SK-N-SH (cell line): ENCODE measurements around the gene PROK2. TPM values are rescaled to one million over a fixed set of nuclear protein-coding genes. Genes with fewer than 3 reads are reported as not detected.

ENCODE experiments used
- CTCF ChIA-PET: fragments of 300-600, 350-600 bp; formaldehyde crosslinking; extraction: SDS; loops from one replicate; lab custom pipeline; 2021; lab: Yijun Ruan, JAX
- POLR2A ChIA-PET: fragments of 350-600 bp; sonication (Branson Sonifier 250); formaldehyde crosslinking; extraction: SDS; loops from one replicate; lab custom pipeline; 2020; ENCODE audit warnings: antibody characterized with exemption, inconsistent platforms; lab: Yijun Ruan, JAX
- DNase-seq: peaks from one replicate; pipeline ENCODE4 v3.0.0; 2012
- H2AFZ ChIP-seq: fragments of 200-600 bp; sonication (generic); 2 replicates; pipeline ENCODE4 v1.8.1; 2016; ENCODE audit warnings: antibody characterized with exemption, mild to moderate bottlenecking, low read depth
- H3F3A ChIP-seq: fragments of 200-600 bp; sonication (generic); replicated peaks from 2 replicates; pipeline ENCODE3; 2016; ENCODE audit warnings: antibody characterized with exemption, mild to moderate bottlenecking; ENCODE audit not compliant: insufficient read depth
- H3K27ac ChIP-seq, 2 experiments: fragments of 200-500 bp in 1 of 2; fragments of 200-600 bp in 1 of 2; sonication (Bioruptor generic) in 1 of 2; sonication (generic), shearing (Covaris generic) in 1 of 2; 2 replicates each; pipeline versions ENCODE4 v1.5.1 to v1.6.1; 2014 to 2016; ENCODE audit warnings: low read depth in 2 of 2, inconsistent platforms in 1 of 2, low read length in 1 of 2, mild to moderate bottlenecking in 1 of 2, mixed read lengths in 1 of 2
- H3K27me3 ChIP-seq: fragments of 200-600 bp; sonication (generic), shearing (Covaris generic); 2 replicates; pipeline ENCODE4 v1.6.1; 2016; ENCODE audit warnings: mixed run types; ENCODE audit not compliant: insufficient read depth
- H3K36me3 ChIP-seq, 2 experiments: fragments of 200-500 bp in 1 of 2; fragments of 200-600 bp in 1 of 2; sonication (Bioruptor generic) in 1 of 2; sonication (generic) in 1 of 2; replicated peaks in 1 of 2; 2 replicates each; pipeline versions ENCODE3 to v1.5.1; 2014 to 2016; ENCODE audit warnings: low read length in 1 of 2, mild to moderate bottlenecking in 1 of 2; ENCODE audit not compliant: insufficient read depth in 2 of 2, control insufficient read depth in 1 of 2
- H3K4me1 ChIP-seq, 2 experiments: fragments of 200-500 bp in 1 of 2; fragments of 200-600 bp in 1 of 2; sonication (Bioruptor generic) in 1 of 2; sonication (generic), shearing (Covaris generic) in 1 of 2; 2 replicates each; pipeline versions ENCODE4 v1.5.1 to v1.6.1; 2014 to 2016; ENCODE audit warnings: low read depth in 1 of 2, low read length in 1 of 2, mixed run types in 1 of 2; ENCODE audit not compliant: insufficient read depth in 2 of 2, control insufficient read depth in 1 of 2
- H3K4me2 ChIP-seq: fragments of 200-600 bp; sonication (generic), shearing (Covaris generic); 2 replicates; pipeline ENCODE4 v1.6.1; 2017; ENCODE audit warnings: mixed run types
- H3K4me3 ChIP-seq, 2 experiments: fragments of 200-500 bp in 1 of 2; fragments of 200-600 bp in 1 of 2; sonication (Bioruptor generic) in 1 of 2; sonication (generic), shearing (Covaris generic) in 1 of 2; 2 replicates each; pipeline versions ENCODE4 v1.5.1 to v1.8.1; 2014 to 2016; ENCODE audit warnings: low read depth in 2 of 2, inconsistent platforms in 1 of 2, low read length in 1 of 2, mild to moderate bottlenecking in 1 of 2, mixed read lengths in 1 of 2, moderate library complexity in 1 of 2
- H3K79me2 ChIP-seq: fragments of 200-600 bp; sonication (generic); 2 replicates; pipeline ENCODE4 v1.8.1; 2017; ENCODE audit warnings: mild to moderate bottlenecking; ENCODE audit not compliant: insufficient read depth
- H3K9ac ChIP-seq: fragments of 200-600 bp; sonication (generic); 2 replicates; pipeline ENCODE4 v1.6.1; 2017; ENCODE audit warnings: mixed run types
- H3K9me2 ChIP-seq: fragments of 200-600 bp; sonication (generic); 2 replicates; pipeline ENCODE4 v1.6.1; 2017; ENCODE audit warnings: mixed run types
- H3K9me3 ChIP-seq: fragments of 200-600 bp; sonication (generic); 2 replicates; pipeline ENCODE4 v1.6.1; 2017; ENCODE audit warnings: mixed run types, mild to moderate bottlenecking, moderate library complexity
- H4K20me1 ChIP-seq: fragments of 200-600 bp; sonication (generic); 2 replicates; pipeline ENCODE4 v1.6.1; 2017; ENCODE audit warnings: mild to moderate bottlenecking, mixed run types; ENCODE audit not compliant: insufficient read depth
- ELF1 ChIP-seq: IDR thresholded peaks from 2 replicates; pipeline ENCODE4 v1.4.0; 2012
- EZH2phosphoT487 ChIP-seq: fragments of 200-600 bp; sonication (generic); IDR thresholded peaks from 2 replicates; pipeline ENCODE4 v1.6.1; 2017; ENCODE audit warnings: low read depth, mixed run types, mild to moderate bottlenecking, antibody characterized with exemption, moderate library complexity, borderline replicate concordance
- MXI1 ChIP-seq: IDR thresholded peaks from 2 replicates; pipeline ENCODE4 v1.6.1; 2012; ENCODE audit warnings: mild to moderate bottlenecking, low read depth, low read length, improper control_type of control experiment
- NFIC ChIP-seq: IDR thresholded peaks from 2 replicates; pipeline ENCODE4 v1.4.0; 2012; ENCODE audit warnings: borderline replicate concordance
- NRF1 ChIP-seq: IDR thresholded peaks from 2 replicates; pipeline ENCODE4 v1.6.1; 2012; ENCODE audit warnings: low read depth, mild to moderate bottlenecking, low read length
- RAD21 ChIP-seq: IDR thresholded peaks from 2 replicates; pipeline ENCODE4 v1.6.1; 2012; ENCODE audit warnings: mild to moderate bottlenecking, low read length
- RFX5 ChIP-seq: IDR thresholded peaks from 2 replicates; pipeline ENCODE4 v1.6.1; 2012; ENCODE audit warnings: mild to moderate bottlenecking, improper control_type of control experiment, low read length
- RXRA ChIP-seq: IDR thresholded peaks from 2 replicates; pipeline ENCODE4 v1.4.0; 2012; ENCODE audit warnings: low read depth, mild to moderate bottlenecking, borderline replicate concordance
- TAF1 ChIP-seq: IDR thresholded peaks from 2 replicates; pipeline ENCODE4 v1.6.1; 2012; ENCODE audit warnings: low read depth, mild to moderate bottlenecking, low read length, moderate library complexity, borderline replicate concordance
- TCF12 ChIP-seq: IDR thresholded peaks from 2 replicates; pipeline ENCODE4 v1.4.0; 2012
- USF1 ChIP-seq: IDR thresholded peaks from 2 replicates; pipeline ENCODE4 v1.4.0; 2012; ENCODE audit warnings: low read depth, borderline replicate concordance
- WGBS: methylation state at CpG from one replicate; pipeline ENCODE4 v1.1.6; 2017; ENCODE audit warnings: low lambda C conversion rate; 5-methylcytosine and 5-hydroxymethylcytosine counted together
- polyA plus RNA-seq, 3 experiments: library from polyadenylated mRNA; depleted of rRNA; stranded (reverse); fragments of >200 nt; gene quantifications; 2 replicates each; pipeline ENCODE4 v1.2.3, GENCODE V29; 2012

The PROK2 gene
- polyA plus RNA-seq, 1 of the 3 experiments (the other 2 are of a cell fraction), result not detected

GRCh38 chr3:71725271-71725991, 59.5 kb downstream of the PROK2 start, which contains the start of gene EIF4E3:
Gene EIF4E3 (minus strand): TSS chr3:71725402. CDS start chr3:71725367, 35 bp downstream.
- Histone ChIP-seq H3K79me2 (no peaks in the 10 kb centered on the region), H3K4me1 (peaks cover 0 to 24% of the 10 kb centered on the region in 2 experiments; a peak in 1 of 4 replicates), H3K9me3 (no peaks in the 10 kb centered on the region), H4K20me1 (no peaks in the 10 kb centered on the region), H3F3A (peaks cover 5% of the 10 kb centered on the region), H3K9me2 (no peaks in the 10 kb centered on the region), H2AFZ (peak within 1 kb of the TSS; percentile 85), H3K27ac (peak within 1 kb of the TSS in 1 of 2 experiments; percentile 66; a peak in 1 of 4 replicates), H3K9ac (peak within 1 kb of the TSS; percentile 60; the same call in 1 of the 2 replicates), H3K36me3 (no peaks in the 10 kb centered on the region), H3K4me3 (peak within 1 kb of the TSS; percentile 70 to 77), H3K4me2 (peak within 1 kb of the TSS; percentile 86), H3K27me3 (peaks cover 8% of the 10 kb centered on the region)
- peak; percentile 93 for DNase-seq
- TF ChIP-seq MXI1 (peak; percentile 68; the same call in 1 of the 2 replicates), ELF1 (no peak)
- CTCF ChIA-PET, result interaction anchor here (1.7 to 3.7 kb wide), 4 partner anchors 14 to 150 kb away, joined by 4 to 23 read pairs (median 4); no protein-coding TSS in a partner anchor
- 18% methylated on average over 18 of the region's 80 CpGs for WGBS
- POLR2A ChIA-PET, result no interaction called here

GRCh38 chr3:71724584-71725270, 60.2 kb downstream of the PROK2 start:
- peaks cover 12% of the 10 kb centered on the region for H3K27me3 ChIP-seq
- WGBS, result 2% methylated on average over 26 of the region's 73 CpGs
- POLR2A ChIA-PET, result interaction anchor here (1.0 kb wide), 1 partner anchor 29 kb away, joined by 3 read pairs; no protein-coding TSS in a partner anchor

More at GRCh38 chr3:71724584-71725270, 60.2 kb downstream of the PROK2 start:
- no peaks in the 10 kb centered on the region for H3K79me2 ChIP-seq
- H3K9ac ChIP-seq, result peak overlapping the region; percentile 52; the same call in 1 of the 2 replicates
- no peaks in the 10 kb centered on the region for H4K20me1 ChIP-seq
- H3K9me3 ChIP-seq, result no peaks in the 10 kb centered on the region
- H3K36me3 ChIP-seq, result no peaks in the 10 kb centered on the region
- peak overlapping the region; percentile 86 for H3K4me2 ChIP-seq
- peak overlapping the region; percentile 74 for H2AFZ ChIP-seq
- peaks cover 5% of the 10 kb centered on the region for H3F3A ChIP-seq
- no peaks in the 10 kb centered on the region for H3K9me2 ChIP-seq
- peak; percentile 80 for DNase-seq
- no peak overlapping the region; a peak in 1 of 4 replicates for H3K27ac ChIP-seq
- TF ChIP-seq NRF1, result no peak
- no peak for TF ChIP-seq MXI1
- TF ChIP-seq EZH2phosphoT487, result no peak
- TF ChIP-seq NFIC, result no peak
- TF ChIP-seq TCF12, result no peak
- no peak for TF ChIP-seq RFX5
- TF ChIP-seq RXRA, result no peak
- TF ChIP-seq RAD21, result no peak
- TF ChIP-seq USF1, result no peak
- TF ChIP-seq TAF1, result no peak
- peaks cover 0 to 22% of the 10 kb centered on the region in 2 experiments; a peak in 1 of 4 replicates for H3K4me1 ChIP-seq
- peak overlapping the region; percentile 70 to 77 for H3K4me3 ChIP-seq
- CTCF ChIA-PET, result interaction anchor here (1.3 to 3.7 kb wide), 6 partner anchors 10 to 151 kb away, joined by 3 to 23 read pairs (median 4); no protein-coding TSS in a partner anchor
